GM21526 (cell line): ENCODE results near the gene CDH6.

Source experiments
- ATAC-seq: cut with Tn5 transposase; IDR thresholded peaks from one replicate; pipeline ENCODE4 v1.9.1; 2021; ENCODE audit warnings: moderate library complexity; ENCODE audit not compliant: unreplicated experiment, low FRiP score

Gene CDH6

DNA sequence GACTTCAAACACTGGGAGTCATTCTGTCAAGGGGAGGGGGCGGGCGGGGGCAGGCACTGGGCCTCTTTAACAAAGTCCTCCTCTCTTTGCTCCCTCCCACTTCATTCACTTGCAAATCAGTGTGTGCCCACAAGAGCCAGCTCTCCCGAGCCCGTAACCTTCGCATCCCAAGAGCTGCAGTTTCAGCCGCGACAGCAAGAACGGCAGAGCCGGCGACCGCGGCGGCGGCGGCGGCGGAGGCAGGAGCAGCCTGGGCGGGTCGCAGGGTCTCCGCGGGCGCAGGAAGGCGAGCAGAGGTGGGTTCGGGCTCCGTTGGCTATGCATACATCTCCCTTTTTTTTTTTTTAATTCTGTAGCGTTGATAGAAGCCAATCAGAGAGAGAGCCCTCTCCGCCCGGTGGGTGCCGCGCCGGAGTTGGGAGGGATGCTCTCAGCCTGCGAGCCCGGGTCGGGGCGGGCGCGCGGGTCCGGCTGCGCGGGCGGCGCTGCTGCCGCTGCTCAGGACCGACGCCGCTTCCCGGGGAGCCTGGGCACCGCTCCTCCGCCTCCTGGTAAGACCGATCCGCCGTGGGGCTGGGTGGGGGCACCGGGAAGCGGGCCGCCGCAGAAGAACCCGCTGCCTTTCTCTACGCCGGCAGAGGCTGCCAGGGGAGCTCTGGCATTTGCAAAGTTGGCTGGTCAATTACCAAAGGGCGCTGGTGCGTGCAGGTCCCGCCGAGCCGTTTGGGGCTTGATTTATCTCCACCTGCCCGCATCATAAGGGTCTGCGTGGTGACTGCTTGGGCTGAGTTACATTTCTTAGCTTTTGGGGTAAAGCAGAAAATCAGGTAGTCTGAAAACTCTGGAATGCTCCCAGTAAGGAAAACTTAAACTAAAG lies at the start of gene CDH6:
TSS of gene CDH6 (plus strand) at position 96 of the 877 bp plus-strand sequence. CDS start 73,788 bp downstream, outside the sequence.
- ATAC-seq: no peak

DNA sequence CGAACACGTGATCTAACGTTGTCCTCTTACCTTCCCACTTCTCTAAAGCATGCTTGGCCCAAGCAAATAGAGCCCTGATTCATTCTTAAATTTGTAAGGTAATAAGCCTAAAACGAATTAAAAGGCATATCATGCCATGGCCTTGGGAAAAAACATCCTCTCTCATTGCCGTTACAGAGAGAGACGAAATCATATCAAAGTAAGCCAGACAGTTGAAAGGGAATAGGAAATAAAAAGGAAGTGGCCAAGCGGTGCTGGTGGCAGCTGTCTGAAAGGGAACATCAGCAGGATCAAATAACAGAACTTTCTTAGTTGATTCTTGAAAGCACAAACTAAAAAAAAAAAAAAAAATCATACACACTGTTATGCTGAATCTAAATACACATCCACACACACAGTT lies 49.1 kb upstream of the CDH6 start:
- no peak for ATAC-seq

DNA sequence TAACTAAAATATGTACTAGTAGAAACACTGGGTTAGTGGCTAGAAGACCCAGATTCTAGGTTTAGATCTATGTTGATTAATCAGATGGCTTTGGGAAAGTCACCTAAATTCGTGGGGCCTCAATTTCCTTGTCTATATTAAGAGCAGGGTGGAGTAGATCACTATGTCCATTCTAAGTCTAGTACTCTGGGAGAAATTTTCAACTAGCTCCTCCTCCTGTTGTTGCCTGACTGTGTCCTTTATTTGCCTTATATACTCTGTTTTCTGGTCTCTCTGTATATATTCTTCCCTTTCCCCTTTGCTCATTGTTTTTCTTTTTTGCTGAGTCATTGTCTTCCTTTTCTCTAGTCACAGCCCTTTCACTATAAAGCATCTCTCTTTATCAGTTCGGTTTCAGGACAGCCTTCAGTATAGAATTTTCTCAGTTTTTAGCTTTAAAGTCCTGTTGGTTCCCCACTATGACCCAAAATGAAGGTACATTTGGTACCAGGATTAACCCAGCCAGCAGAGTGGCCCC lies 44.5 kb upstream of the CDH6 start:
- no peak for ATAC-seq

DNA sequence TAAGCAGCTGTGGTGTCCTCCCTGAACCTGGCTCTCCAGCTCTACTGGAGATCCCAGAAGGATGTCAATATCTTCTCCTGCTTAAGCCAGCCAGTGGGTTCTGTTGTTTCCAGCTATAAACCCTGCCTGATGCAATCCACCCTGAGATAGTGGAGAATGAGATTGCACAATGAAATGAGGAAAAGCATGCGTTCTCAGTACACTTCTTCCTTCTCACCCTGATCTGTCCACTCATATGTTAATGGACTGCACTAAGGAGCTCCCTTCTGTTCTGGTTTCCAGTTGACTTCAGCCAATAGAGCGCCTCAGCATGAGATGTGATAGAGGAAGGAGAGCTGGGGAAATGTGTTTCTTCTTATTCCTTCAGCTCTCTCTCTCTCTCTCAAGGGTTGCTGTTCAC lies 40.0 kb upstream of the CDH6 start:
- ATAC-seq: no peak

DNA sequence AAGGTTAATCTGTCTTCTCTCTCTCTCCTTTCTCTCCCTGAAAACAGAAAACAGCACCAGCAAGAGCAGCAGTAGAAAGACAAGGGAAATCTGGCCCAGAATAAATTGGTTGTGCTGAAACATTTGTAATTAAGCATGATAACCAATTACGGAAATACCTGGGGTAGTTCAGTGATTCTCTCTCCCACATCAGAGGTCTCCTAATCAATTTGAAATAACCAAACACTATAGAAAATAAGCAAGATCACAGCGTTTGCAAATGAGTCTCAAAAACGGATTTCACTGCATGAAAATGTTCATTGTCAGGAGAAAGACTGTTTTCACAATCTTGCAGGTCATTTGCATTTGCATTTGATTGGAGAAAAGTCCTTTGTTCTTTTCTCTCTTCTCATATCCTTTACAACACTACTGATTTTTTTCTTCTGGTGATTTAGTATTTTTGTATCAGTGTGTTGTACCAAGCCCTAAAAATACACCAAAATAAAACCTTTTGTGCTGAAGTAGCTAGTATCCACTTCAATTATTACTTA lies 36.8 kb upstream of the CDH6 start:
- no peak for ATAC-seq

DNA sequence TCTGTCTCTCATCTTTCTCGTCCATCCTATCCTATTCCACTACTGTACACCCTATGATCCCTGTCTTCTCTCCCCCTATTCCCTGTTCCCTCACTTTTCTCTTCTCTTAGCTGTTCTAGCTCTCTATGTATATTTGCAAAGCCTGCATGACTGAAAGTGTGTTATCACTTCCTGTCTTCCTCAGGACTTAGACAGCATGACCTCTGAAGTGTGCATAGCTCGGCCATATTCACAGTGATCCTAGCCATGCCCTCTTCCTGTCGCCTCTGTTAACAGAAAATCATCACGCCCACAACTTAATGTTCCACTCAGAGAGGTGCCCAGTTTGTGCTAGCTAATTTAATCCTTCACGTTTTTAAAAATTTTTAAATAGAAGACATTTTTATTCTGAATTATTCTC lies 35.8 kb upstream of the CDH6 start:
- no peak for ATAC-seq

DNA sequence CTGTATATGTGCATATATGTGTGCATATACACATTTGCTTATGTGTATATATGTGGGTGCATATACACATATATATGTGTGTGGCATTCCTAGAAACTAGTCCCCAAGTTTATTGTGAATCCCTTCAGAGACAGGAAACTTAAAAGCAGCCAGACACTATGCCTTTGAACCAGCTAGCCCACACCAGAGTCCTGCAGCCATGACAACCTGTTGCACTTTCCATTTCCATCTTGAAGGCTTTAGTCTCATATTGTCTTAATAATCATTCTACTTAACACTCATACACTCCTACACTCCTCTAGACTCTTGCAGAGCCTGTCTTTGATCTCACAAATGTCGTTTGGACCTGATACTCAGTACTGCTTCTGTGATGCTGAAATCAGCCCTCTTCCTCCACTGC lies 34.8 kb upstream of the CDH6 start:
- no peak for ATAC-seq

DNA sequence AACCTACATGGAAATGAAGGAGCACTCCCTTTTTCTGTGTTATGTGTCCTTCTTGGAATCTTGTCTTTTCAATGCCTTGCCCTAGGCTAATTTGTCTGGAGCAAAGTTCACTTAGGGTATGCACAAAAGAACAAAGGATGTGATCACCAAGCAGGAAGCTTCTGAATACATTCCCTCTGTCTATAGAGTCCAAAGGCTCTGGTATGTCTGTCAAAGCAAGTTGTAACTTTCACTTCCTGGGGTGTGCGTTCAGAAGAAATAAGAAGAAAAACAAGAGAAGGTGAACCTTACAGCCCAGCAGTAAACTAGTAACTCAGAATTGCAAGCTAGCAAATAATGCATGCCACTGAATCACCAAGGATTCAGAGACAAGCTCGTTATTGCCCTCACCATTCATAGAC lies 31.7 kb upstream of the CDH6 start:
- ATAC-seq: no peak

DNA sequence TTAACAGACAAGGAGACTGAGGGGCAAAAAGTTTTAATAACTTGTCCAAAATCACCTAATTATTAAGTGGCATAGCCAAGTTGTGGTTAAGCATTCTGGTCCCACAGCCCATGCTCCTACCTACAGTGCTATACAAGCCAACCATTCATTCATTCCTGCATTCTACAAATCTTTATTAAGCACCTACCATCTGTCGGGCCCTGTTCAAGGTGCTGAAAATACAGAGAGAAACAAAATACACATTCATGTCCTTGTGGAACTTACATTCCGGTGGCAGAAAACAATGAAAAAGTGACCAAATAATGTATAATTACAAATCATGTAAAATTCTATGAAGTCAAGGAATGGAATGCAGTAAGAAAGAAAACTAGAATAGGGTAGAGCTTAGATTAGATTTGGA lies 27.8 kb upstream of the CDH6 start:
- ATAC-seq: no peak

DNA sequence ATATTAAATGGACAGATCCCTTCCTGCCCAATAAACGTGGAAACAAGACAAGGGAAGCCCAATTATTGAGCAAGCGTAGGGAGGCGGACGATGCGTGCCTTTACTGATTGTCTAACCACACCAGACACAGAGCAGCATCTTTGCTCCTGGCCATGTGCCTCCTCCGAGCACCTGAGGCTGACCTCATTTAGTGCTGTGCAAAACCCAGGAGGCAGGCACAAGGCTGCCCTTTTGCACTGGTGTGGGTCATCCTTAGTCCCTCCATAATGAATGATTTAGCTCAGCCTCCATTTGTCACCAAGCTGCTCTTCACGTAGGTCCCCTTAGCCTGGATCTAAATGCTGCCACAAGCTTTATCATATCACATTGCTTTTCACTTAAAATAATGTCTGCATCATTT lies 24.1 kb upstream of the CDH6 start:
- no peak for ATAC-seq

DNA sequence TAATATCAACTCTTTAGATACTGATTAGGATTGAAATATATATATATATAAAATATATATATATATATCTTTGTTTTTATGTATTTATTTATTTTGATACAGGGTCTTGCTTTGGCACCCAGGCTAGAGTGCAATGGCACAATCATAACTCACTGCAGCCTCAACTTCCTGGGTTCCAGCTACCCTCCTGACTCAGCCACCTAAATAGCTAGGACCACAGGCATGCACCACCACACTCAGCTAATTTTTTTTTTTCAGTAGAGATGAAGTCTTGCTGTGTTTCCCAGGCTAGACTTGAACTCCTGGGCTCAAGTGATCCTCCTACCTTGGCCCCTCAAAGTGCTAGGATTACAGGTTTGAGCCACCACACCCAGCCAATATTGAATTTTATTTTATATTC lies 20.6 kb upstream of the CDH6 start:
- no peak for ATAC-seq

DNA sequence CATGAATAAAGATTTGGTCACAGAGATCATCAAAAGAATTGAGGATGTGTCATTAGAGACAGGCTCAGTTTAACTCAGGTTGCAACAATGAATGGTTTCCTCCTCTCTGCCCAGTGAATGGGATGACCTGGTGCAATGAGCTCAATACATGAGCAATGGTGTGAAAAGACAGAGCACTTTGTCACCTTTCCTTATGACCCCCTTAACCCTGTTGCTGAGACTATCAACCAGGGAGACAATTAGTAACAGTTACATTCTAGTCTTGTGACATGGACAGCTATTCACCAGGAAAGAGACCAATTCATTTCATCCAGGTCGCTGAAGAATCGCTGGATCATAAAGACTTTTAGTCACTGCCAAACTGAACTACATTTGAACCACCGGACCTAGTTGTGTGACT lies 19.9 kb upstream of the CDH6 start:
- ATAC-seq: no peak

DNA sequence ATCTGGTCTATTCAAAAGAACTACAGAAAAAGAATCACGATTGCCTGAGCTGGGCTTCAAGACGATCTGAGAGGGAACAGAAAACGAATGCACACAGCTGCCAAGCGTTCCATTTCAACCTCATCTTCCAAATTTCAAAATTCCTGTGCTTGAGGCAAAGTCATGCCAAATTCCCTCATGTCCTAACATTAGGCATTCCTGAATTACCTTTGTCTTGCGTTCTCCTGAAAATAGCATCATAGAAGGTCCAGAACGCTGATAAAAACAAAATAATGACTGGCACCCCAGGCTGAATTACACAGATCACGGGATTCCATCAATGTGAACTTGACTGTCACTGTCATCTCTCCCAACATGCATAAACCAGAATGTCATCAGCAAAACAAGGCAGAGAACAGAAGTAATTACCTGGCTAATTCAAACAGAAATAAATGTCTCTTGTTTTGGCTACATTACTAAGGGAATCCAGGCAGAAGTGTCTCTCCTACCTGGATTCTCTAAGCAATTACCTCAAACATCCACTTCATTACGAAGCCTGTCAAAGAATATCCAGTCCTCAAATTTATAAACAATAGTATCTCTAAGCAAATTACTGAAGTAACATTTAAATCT lies 12.0 kb upstream of the CDH6 start:
- no peak for ATAC-seq

DNA sequence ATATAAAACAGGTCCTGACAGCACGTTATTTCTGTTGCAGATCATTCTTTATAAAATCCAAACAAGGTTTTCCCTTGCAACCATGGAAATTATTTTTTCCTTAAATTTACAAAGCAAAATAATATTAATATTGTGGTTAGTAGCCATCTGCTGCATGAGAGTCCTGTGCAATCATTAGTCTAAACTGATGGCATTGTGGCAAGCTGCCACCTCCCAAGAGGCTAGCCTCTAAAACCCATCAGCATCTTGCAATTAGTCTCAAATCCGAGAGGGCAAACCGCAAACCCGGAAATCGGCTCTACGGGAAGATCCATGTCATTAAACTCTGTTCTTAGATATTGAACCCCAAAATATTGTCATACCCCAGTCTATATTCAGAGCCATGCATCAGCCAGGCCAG lies 11.3 kb upstream of the CDH6 start:
- ATAC-seq: no peak

DNA sequence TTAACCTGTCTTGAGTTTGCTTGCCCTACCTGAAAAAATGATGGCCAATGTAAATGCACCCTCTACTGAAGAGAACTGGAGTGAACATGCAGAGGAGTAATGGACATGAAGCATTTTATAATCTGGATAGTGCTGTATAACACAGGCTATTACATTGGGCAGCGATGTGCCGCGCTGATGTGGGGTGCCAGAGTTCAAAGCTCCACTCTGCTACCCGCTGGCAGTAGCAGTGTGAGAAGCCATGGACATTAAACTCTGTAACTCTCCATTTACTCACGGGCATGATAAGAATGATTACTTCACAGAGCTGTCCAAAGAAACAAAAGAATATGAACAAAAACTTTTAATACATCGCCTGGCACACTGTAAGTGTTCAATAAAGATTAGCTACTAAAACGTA lies 7.5 kb upstream of the CDH6 start:
- no peak for ATAC-seq

DNA sequence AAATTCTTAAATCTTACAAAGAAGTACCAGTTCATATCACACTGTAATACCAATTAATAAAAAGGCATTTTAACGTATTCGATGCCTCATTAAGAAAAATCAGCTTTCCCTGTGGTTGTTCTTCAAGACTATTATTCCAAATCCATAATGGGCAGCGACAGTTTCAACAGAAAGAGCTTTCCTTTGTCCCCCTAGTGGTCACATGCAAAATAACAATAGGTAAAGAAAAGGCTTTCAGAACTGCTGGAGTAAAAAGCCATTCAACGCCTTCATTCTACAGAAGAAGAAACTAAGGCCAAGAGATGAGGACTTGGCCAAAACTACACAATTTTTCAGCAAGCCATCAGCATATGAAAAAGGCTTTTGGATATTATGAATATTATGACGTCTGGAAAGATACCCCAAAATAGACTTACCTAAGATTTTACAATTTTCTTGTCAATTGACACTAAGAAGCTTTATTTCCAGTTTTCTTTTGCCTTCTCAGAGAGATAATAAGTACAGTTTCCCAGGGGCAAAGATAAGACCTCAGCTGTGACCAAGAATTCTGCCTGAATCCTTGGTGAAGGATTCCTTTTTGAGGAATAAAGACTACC lies 6.7 kb upstream of the CDH6 start:
- no peak for ATAC-seq

DNA sequence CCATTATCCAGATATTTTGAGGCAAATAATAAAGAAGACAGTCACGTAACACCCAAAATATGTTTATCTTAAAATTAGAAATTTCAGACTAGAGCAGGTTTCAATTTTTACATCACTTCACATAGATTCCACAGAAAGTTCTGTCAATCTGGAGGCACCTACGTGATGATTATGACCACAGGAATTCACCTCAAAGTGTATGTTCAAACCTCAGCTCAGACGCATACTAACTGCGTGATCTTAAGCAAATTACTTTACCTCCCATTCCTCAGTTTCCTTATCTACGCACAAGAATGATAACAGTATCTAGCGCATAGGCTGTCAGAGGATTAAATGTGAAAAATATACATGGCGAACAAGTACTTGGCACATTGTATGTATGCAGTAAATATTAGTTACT lies 5.9 kb upstream of the CDH6 start:
- ATAC-seq: no peak

DNA sequence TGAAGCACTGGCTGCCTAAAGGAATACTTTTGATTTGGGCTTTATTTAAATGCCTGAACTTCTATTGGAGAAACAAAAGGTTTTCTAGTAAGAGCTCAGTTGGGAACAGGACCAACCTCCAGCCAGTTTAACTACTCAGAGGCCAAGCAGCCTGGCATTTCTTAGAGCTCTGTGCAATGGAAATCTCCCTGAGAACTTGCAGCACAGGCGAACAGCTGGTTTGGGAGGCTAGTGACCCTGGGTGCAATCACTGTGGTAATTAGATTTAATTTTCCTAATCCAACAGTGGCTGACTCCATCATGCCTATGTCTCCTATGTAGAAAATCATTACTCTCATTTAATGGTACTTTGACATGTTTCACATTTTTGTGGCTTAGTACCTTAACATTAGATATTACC lies 1.0 kb upstream of the CDH6 start:
- ATAC-seq: no peak

DNA sequence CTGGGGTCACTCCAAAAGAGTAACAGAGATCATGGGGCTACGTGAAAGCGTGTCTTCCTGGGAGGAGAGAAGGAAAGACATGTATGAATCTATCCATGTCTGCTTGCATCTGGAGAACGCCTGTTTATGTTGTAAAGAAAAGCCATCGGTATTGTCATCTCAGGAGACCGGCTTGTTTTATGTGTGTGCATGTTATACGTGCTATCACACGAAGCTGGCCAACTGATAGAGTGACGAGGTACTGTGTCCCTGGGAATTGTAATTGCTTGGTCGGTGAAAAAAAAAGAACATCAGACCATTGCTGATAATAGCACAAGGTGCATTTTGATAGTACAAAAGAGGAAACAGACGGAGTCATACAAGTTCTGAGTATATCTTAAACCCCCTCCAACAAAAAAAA lies 370 bp upstream of the CDH6 start:
- ATAC-seq: no peak

DNA sequence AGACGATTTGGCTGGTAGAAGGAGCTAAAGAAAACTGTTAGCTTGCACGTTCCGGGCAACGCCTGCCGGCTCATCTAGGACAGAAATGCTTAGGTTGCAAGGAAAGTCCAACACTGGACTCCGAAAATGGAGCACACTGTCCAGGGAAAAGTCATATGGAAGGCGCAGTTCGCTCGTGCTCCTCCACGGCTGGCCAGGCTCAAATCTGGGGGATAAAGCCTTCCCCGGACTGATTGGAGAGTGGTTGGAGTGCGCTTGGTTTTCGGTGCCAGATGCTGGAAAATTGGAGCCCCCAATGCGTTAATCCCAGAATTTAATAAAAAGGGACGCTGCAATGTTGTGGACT lies 955 bp downstream of the CDH6 start:
- ATAC-seq: no peak

DNA sequence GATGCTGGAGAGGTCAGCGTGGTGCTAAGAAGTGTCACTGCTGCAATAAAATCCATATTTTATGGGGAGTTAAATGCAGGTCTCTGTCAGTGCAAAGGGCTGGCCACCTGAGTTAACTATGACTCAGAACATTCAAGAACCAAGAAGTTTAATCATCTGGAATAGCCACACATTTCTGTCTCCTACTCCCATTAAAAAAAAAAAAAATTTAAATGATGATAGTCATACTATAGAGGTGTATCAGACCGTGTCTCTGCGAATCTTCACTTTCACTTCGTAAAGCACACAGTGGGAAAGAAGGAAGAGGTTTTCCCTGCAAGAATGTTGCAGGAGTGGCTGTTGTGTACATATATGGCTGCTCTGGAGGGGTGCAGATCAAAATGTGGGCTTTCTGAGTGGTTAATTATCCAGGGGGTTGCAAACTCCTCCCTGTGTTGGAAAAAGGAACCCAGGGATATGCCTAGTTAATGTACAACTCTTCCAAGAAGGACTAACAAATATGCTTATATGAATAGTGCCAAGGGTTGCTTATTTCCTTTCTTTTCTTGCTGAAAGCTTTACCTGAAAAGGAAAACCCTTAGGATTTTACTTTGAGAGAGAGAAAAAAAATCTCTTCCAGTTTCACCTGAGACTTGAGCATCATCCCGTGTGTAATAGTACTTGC lies 1.5 kb downstream of the CDH6 start:
- ATAC-seq: no peak
